Mesenchymal stem cell (in vitro differentiated cells and primary cell): ENCODE results near the gene C1orf167.

ENCODE experiments used
- DNase-seq: peaks from one replicate; pipeline ENCODE4 v3.0.0-alpha.2; 2013
- H2AFZ ChIP-seq: one replicate; pipeline ENCODE4 v1.6.1; 2013; ENCODE audit warnings: low read depth, mild to moderate bottlenecking, control low read depth, inconsistent platforms, low read length, moderate library complexity
- H2AK5ac ChIP-seq: 2 replicates; pipeline ENCODE4 v1.6.1; 2013; ENCODE audit warnings: low read length, moderate library complexity, mild to moderate bottlenecking, inconsistent platforms; ENCODE audit not compliant: severe bottlenecking
- H2BK120ac ChIP-seq: one replicate; pipeline ENCODE4 v1.6.1; 2013; ENCODE audit warnings: low read depth, mild to moderate bottlenecking, inconsistent platforms, low read length, moderate library complexity
- H2BK12ac ChIP-seq, 2 experiments: one replicate each; pipeline ENCODE4 v1.6.1; 2013; ENCODE audit warnings: inconsistent platforms in 2 of 2, low read length in 2 of 2, mild to moderate bottlenecking in 2 of 2, moderate library complexity in 2 of 2, control low read depth in 1 of 2
- H2BK15ac ChIP-seq: one replicate; pipeline ENCODE4 v1.6.1; 2013; ENCODE audit warnings: mild to moderate bottlenecking, low read depth, inconsistent platforms; ENCODE audit not compliant: poor library complexity, severe bottlenecking
- H2BK5ac ChIP-seq: 2 replicates; pipeline ENCODE4 v1.6.1; 2013; ENCODE audit warnings: low read depth, mild to moderate bottlenecking, low read length, control low read depth, inconsistent platforms; ENCODE audit not compliant: poor library complexity, severe bottlenecking
- H3K14ac ChIP-seq, 2 experiments: one replicate each; pipeline ENCODE4 v1.6.1; 2013; ENCODE audit warnings: inconsistent platforms in 2 of 2, low read length in 2 of 2, control low read depth in 1 of 2, mild to moderate bottlenecking in 1 of 2, moderate library complexity in 1 of 2
- H3K18ac ChIP-seq, 2 experiments: one replicate each; pipeline ENCODE4 v1.6.1; 2013; ENCODE audit warnings: inconsistent platforms in 2 of 2, low read length in 2 of 2, control low read depth in 1 of 2, low read depth in 1 of 2, mild to moderate bottlenecking in 1 of 2
- H3K23ac ChIP-seq, 2 experiments: one replicate each; pipeline ENCODE4 v1.6.1; 2013; ENCODE audit warnings: inconsistent platforms in 2 of 2, low read length in 2 of 2, mild to moderate bottlenecking in 2 of 2, moderate library complexity in 2 of 2, control low read depth in 1 of 2
- H3K27ac ChIP-seq: 2 replicates; pipeline ENCODE4 v1.5.1; 2013; ENCODE audit warnings: mild to moderate bottlenecking, moderate library complexity, low read length, control low read depth, inconsistent platforms; ENCODE audit not compliant: poor library complexity, severe bottlenecking
- H3K27me3 ChIP-seq, 2 experiments: 2 replicates each; pipeline versions ENCODE4 v1.6.1 to v1.7.0; 2013; ENCODE audit warnings: low read length in 2 of 2, mild to moderate bottlenecking in 2 of 2, moderate library complexity in 2 of 2, control low read depth in 1 of 2, inconsistent platforms in 1 of 2; ENCODE audit not compliant: control insufficient read depth in 1 of 2, insufficient read depth in 1 of 2
- H3K36me3 ChIP-seq, 2 experiments: 2 replicates each; pipeline versions ENCODE4 v1.6.1 to v1.7.0; 2013; ENCODE audit warnings: low read length in 2 of 2, control low read depth in 1 of 2, inconsistent platforms in 1 of 2, low read depth in 1 of 2, mild to moderate bottlenecking in 1 of 2; ENCODE audit not compliant: insufficient read depth in 2 of 2, control insufficient read depth in 1 of 2
- H3K4ac ChIP-seq, 2 experiments: one replicate each; pipeline ENCODE4 v1.6.1; 2013; ENCODE audit warnings: inconsistent platforms in 2 of 2, low read length in 2 of 2, mild to moderate bottlenecking in 2 of 2, moderate library complexity in 2 of 2, control low read depth in 1 of 2, low read depth in 1 of 2
- H3K4me1 ChIP-seq: 2 replicates; pipeline ENCODE4 v1.6.1; 2013; ENCODE audit warnings: low read depth, low read length, control low read depth; ENCODE audit not compliant: control insufficient read depth, insufficient read depth
- H3K4me2 ChIP-seq: 2 replicates; pipeline ENCODE4 v1.6.1; 2013; ENCODE audit warnings: low read length, mild to moderate bottlenecking, inconsistent platforms; ENCODE audit not compliant: poor library complexity, severe bottlenecking
- H3K4me3 ChIP-seq, 2 experiments: 2 replicates each; pipeline versions ENCODE4 v1.5.1 to v1.7.0; 2013; ENCODE audit warnings: low read length in 2 of 2, mild to moderate bottlenecking in 2 of 2, control low read depth in 1 of 2, low read depth in 1 of 2; ENCODE audit not compliant: insufficient read depth in 1 of 2
- H3K79me1 ChIP-seq: replicated peaks from 2 replicates; pipeline ENCODE4 v1.6.1; 2013; ENCODE audit warnings: mild to moderate bottlenecking, control low read depth, low read length, inconsistent platforms; ENCODE audit not compliant: poor library complexity, severe bottlenecking
- H3K9ac ChIP-seq: 2 replicates; pipeline ENCODE4 v1.7.0; 2013; ENCODE audit warnings: mild to moderate bottlenecking, low read length, moderate library complexity
- H3K9me3 ChIP-seq: 2 replicates; pipeline ENCODE4 v1.7.0; 2013; ENCODE audit warnings: mild to moderate bottlenecking, low read length; ENCODE audit not compliant: control insufficient read depth
- H4K8ac ChIP-seq: one replicate; pipeline ENCODE4 v1.6.1; 2013; ENCODE audit warnings: inconsistent platforms, mild to moderate bottlenecking, low read length, moderate library complexity
- H4K91ac ChIP-seq: one replicate; pipeline ENCODE4 v1.6.1; 2013; ENCODE audit warnings: mild to moderate bottlenecking, low read length, inconsistent platforms
- WGBS: methylation state at CpG from one replicate; pipeline ENCODE4 v1.1.7; 2013; ENCODE audit warnings: mixed read lengths; 5-methylcytosine and 5-hydroxymethylcytosine counted together

C1orf167 gene

DNA sequence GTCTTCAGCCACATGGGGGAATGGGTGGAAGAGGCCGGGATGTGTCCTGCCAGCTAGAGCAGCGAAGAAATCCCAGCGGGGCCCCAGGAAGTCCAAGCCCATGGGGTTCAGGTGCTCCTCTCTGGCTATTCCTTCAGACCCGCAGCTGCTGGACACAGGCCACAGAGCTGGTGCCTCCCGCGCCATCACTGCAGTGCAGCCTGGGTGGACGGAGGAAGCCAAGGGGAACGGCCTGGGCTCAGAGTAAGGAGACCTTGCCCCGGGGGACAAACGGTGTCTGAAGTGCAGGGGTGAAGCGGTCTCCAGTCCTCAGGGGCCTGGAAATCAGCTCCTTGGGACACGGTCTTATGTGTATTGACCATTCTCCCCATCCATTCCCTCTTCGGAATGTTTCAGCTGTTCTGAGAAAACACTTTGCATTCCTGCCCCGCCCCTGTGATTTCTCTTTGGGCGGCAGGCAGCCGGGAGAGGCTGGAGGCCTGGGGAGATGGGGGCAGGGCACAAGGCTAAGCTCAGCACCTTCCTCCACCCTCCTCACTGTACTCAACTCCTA lies 25.3 kb downstream of the C1orf167 start:
- H3K27ac ChIP-seq = peak overlapping the region; percentile 33
- no peak overlapping the region for H2BK120ac ChIP-seq
- peaks cover 24 to 34% of the 10 kb centered on the region in 2 experiments for H3K36me3 ChIP-seq
- H2AFZ ChIP-seq = peak overlapping the region; percentile 36
- peak overlapping the region; percentile 44 for H2BK15ac ChIP-seq
- peaks cover 43% of the 10 kb centered on the region for H3K4me1 ChIP-seq
- no peaks in the 10 kb centered on the region for H3K9me3 ChIP-seq
- H2BK12ac ChIP-seq = peak overlapping the region in 1 of 2 experiments; percentile 94
- peak overlapping the region in 1 of 2 experiments; percentile 61 for H3K14ac ChIP-seq
- peak overlapping the region; percentile 8 for H3K4me2 ChIP-seq
- peaks cover 4% of the 10 kb centered on the region for H3K79me1 ChIP-seq
- DNase-seq = peak; percentile 51
- peak overlapping the region; percentile 67 for H4K8ac ChIP-seq
- peak overlapping the region in 1 of 2 experiments; percentile 60 for H3K4me3 ChIP-seq
- peak overlapping the region; percentile 54 to 75 for H3K4ac ChIP-seq
- no peak overlapping the region for H3K23ac ChIP-seq
- no peak overlapping the region for H2BK5ac ChIP-seq
- 38% methylated on average over 14 of the region's 16 CpGs for WGBS
- H4K91ac ChIP-seq = peak overlapping the region; percentile 31
- H3K9ac ChIP-seq = peak overlapping the region; percentile 49
- H2AK5ac ChIP-seq = peak overlapping the region; percentile 77
- H3K18ac ChIP-seq = peak overlapping the region; percentile 6 to 84
- H3K27me3 ChIP-seq = no peaks in the 10 kb centered on the region

DNA sequence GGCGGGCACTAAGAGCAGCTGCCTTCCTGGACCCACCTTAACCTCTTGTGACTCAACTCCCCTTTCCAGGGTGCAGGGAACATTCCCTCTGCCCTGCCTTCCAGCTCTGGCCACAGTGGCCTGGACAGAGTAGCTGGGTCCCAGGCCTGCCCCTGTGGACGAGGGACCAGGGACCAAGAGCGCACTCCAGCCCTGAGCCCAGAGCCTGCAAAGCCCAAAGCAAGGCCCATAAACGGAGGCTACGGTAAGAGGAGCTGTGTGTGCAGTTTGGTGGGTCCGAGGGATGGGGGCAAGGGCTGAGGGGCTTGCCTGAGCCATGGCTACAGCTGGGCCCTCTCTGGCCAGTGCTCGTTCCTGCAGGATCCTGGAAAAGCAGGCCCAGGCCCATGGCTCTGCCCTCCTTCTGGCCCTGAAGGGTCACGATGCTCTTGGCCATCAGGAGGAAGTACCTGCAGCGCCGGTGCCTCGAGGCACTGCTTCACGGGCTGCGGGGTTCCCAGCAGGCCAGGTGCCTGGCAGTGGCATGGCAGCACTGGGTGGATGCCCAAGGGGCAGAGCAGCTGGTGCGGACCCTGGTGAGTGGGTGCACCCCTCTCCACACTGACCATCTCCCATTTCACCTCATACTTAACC lies 25.9 kb downstream of the C1orf167 start:
- Histone ChIP-seq H3K4me3 (no peak overlapping the region), H3K36me3 (peaks cover 30 to 40% of the 10 kb centered on the region in 2 experiments), H2BK120ac (no peak overlapping the region), H3K14ac (peak overlapping the region in 1 of 2 experiments; percentile 57), H3K79me1 (peaks cover 4% of the 10 kb centered on the region), H2BK5ac (no peak overlapping the region), H2BK15ac (no peak overlapping the region), H2AK5ac (peak overlapping the region; percentile 49), H2BK12ac (peak overlapping the region in 1 of 2 experiments; percentile 94), H3K4ac (peak overlapping the region; percentile 54 to 64), H4K91ac (peak overlapping the region; percentile 31), H3K4me2 (no peak overlapping the region), H3K9ac (peak overlapping the region; percentile 49), H3K9me3 (no peaks in the 10 kb centered on the region), H3K27me3 (no peaks in the 10 kb centered on the region), H3K23ac (peak overlapping the region in 1 of 2 experiments; percentile 11), H3K4me1 (peaks cover 43% of the 10 kb centered on the region), H4K8ac (peak overlapping the region; percentile 20), H3K27ac (no peak overlapping the region), H2AFZ (no peak overlapping the region), H3K18ac (peak overlapping the region; percentile 6 to 81)
- WGBS = 85% methylated on average over 14 of the region's 14 CpGs
- no peak for DNase-seq

DNA sequence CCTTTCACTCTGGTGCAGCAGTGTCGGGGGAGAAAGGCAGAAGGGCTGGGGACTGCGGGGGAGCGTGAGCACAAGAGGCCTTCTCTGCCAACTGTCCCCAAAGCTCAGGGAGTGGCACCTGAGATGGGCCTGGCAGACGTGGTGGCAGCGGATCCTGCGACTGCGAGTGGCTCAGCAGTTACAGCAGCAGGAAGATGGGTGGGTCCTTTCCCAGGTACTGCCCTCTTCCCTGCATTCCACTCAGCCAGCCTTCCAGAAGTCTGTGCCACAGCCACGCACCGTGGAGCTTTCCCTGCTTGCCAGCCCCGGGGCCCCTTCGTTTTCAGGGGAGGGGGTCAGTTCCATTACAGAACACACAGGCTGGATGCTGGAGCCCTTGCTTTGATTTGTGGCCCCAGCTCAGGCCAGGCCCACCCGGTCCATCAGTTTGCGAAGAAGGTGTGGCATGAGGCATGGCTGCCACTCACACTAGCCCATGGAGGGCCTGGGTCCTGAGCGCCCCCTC lies 26.6 kb downstream of the C1orf167 start:
- no peak overlapping the region for H3K4me2 ChIP-seq

More for the DNA sequence above, 26.6 kb downstream of the C1orf167 start:
- H2BK5ac ChIP-seq = no peak overlapping the region
- peaks cover 43% of the 10 kb centered on the region for H3K4me1 ChIP-seq
- 97% methylated on average over 14 of the region's 14 CpGs for WGBS
- no peak overlapping the region for H2BK120ac ChIP-seq
- H3K79me1 ChIP-seq = peaks cover 4% of the 10 kb centered on the region
- H2AK5ac ChIP-seq = peak overlapping the region; percentile 26
- H2BK15ac ChIP-seq = peak overlapping the region; percentile 60
- no peaks in the 10 kb centered on the region for H3K27me3 ChIP-seq
- no peak overlapping the region for H3K4me3 ChIP-seq
- no peak overlapping the region for H3K9ac ChIP-seq
- peak overlapping the region in 1 of 2 experiments; percentile 46 for H3K23ac ChIP-seq
- H3K36me3 ChIP-seq = peaks cover 33 to 43% of the 10 kb centered on the region in 2 experiments
- no peak overlapping the region for H3K4ac ChIP-seq
- peak overlapping the region in 1 of 2 experiments; percentile 70 for H3K18ac ChIP-seq
- H4K91ac ChIP-seq = peak overlapping the region; percentile 43
- peak overlapping the region; percentile 7 for H4K8ac ChIP-seq
- H3K9me3 ChIP-seq = no peaks in the 10 kb centered on the region
- no peak overlapping the region for H2AFZ ChIP-seq
- H3K14ac ChIP-seq = peak overlapping the region in 1 of 2 experiments; percentile 28
- peak overlapping the region; percentile 48 to 79 for H2BK12ac ChIP-seq
- DNase-seq = no peak
- no peak overlapping the region for H3K27ac ChIP-seq
